T-helper 17 cell (primary cell): ENCODE results near the gene NT5C3B. TPM values are rescaled to one million over a fixed set of nuclear protein-coding genes. Genes with fewer than 3 reads are reported as not detected.
"Not testable (repeated sequence)": the region's sequence is repeated elsewhere in the genome, so short reads cannot be mapped to it uniquely, and the experiment has no call there.

Experiments used
- ATAC-seq: fragments of 150-1000 bp; cut with Tn5 transposase; 2 replicates; pipeline ENCODE4 v1.10.0; 2021; ENCODE audit warnings: mild to moderate bottlenecking, moderate library complexity
- DNase-seq, 3 donors: peaks; one replicate each; pipeline versions ENCODE4 v3.0.0 to v3.0.0-alpha.2; 2020 to 2021
- H3K9me3 ChIP-seq: one replicate; pipeline ENCODE4 v1.7.0; 2013; ENCODE audit warnings: low read length, mild to moderate bottlenecking; ENCODE audit not compliant: control insufficient read depth, poor library complexity, severe bottlenecking
- H3K27ac Mint-ChIP-seq: one replicate; pipeline ENCODE4 v1.8.0; 2022; ENCODE audit warnings: mild to moderate bottlenecking, moderate library complexity, mixed read lengths
- H3K27me3 Mint-ChIP-seq: one replicate; pipeline ENCODE4 v1.8.0; 2022; ENCODE audit warnings: mixed read lengths
- H3K36me3 Mint-ChIP-seq: one replicate; pipeline ENCODE4 v1.8.0; 2022; ENCODE audit warnings: low read depth, mixed read lengths
- H3K4me1 Mint-ChIP-seq: one replicate; pipeline ENCODE4 v1.8.0; 2022; ENCODE audit warnings: mild to moderate bottlenecking, mixed read lengths
- H3K4me3 Mint-ChIP-seq: one replicate; pipeline ENCODE4 v1.8.0; 2022; ENCODE audit warnings: mild to moderate bottlenecking, moderate library complexity, mixed read lengths
- total RNA-seq, 4 donors: library from RNA in 2 of 4; stranded (reverse) in 2 of 4; gene quantifications; one replicate each; pipeline ENCODE4 v1.2.3 and lab custom pipeline; 2022 to 2026

NT5C3B gene
- total RNA-seq, 2 donors from 2014 or later, result 23.1 to 28.9 TPM

- H3K9me3 ChIP-seq, result no peaks in the 10 kb centered on the region
- no peak overlapping the region for H3K27ac Mint-ChIP-seq
- H3K36me3 Mint-ChIP-seq, result peaks cover 2% of the 10 kb centered on the region
- H3K27me3 Mint-ChIP-seq, result peaks cover 44% of the 10 kb centered on the region
- DNase-seq (no peak), ATAC-seq (no peak)
- no peaks in the 10 kb centered on the region for H3K4me1 Mint-ChIP-seq
- H3K4me3 Mint-ChIP-seq, result no peak overlapping the region
Observed at GRCh38 chr17:41777574-41778188, 58.4 kb downstream of the NT5C3B start.

GRCh38 chr17:41777157-41777573 lies 58.9 kb downstream of the NT5C3B start:
- peaks cover 2% of the 10 kb centered on the region for H3K36me3 Mint-ChIP-seq
- H3K4me1 Mint-ChIP-seq, result no peaks in the 10 kb centered on the region
- peaks cover 39% of the 10 kb centered on the region for H3K27me3 Mint-ChIP-seq
- no peak for DNase-seq
- H3K9me3 ChIP-seq, result no peaks in the 10 kb centered on the region
- no peak overlapping the region for H3K4me3 Mint-ChIP-seq
- no peak for ATAC-seq
- H3K27ac Mint-ChIP-seq, result no peak overlapping the region

GRCh38 chr17:41776262-41776900 lies 59.7 kb downstream of the NT5C3B start:
- not testable (repeated sequence) for H3K27ac Mint-ChIP-seq, DNase-seq, ATAC-seq, H3K9me3 ChIP-seq, H3K4me1 Mint-ChIP-seq, H3K36me3 Mint-ChIP-seq, H3K4me3 Mint-ChIP-seq
- peaks cover 31% of the 10 kb centered on the region for H3K27me3 Mint-ChIP-seq

GRCh38 chr17:41775394-41776226 lies 60.4 kb downstream of the NT5C3B start:
- H3K9me3 ChIP-seq, result no peaks in the 10 kb centered on the region
- peaks cover 3% of the 10 kb centered on the region for H3K4me1 Mint-ChIP-seq
- peaks cover 2% of the 10 kb centered on the region for H3K36me3 Mint-ChIP-seq
- no peak overlapping the region for H3K27ac Mint-ChIP-seq
- no peak overlapping the region for H3K4me3 Mint-ChIP-seq
- H3K27me3 Mint-ChIP-seq, result peaks cover 29% of the 10 kb centered on the region
- DNase-seq, result no peak
- no peak for ATAC-seq

Other genes with a start within 250 kb of the NT5C3B start
- gene KRT14, start 249.3 kb downstream of the NT5C3B start, total RNA-seq, result not detected
- gene KRT16, start 223.5 kb downstream of the NT5C3B start, total RNA-seq, result not detected
- gene KRT17, start 211.7 kb downstream of the NT5C3B start, total RNA-seq, result not detected
- 1,000 to 10,000 TPM; 2,426 to 2,697 TPM for gene EIF1, start 147.3 kb downstream of the NT5C3B start, total RNA-seq
- not detected for gene GAST, start 123.9 kb downstream of the NT5C3B start, total RNA-seq
- gene HAP1, start 101.6 kb downstream of the NT5C3B start, total RNA-seq, result 1 to 10 TPM in 1 of 2 donors, under 1 TPM in 1; 0.15 to 1.3 TPM
- 1 to 10 TPM in 1 of 2 donors, under 1 TPM in 1; 0.63 to 1.4 TPM for gene JUP, start 49.5 kb downstream of the NT5C3B start, total RNA-seq
- 1 to 10 TPM; 1.7 to 2.0 TPM for gene P3H4, start 24.3 kb downstream of the NT5C3B start, total RNA-seq
- gene FKBP10, start 23.2 kb downstream of the NT5C3B start, total RNA-seq, result not detected
- gene KLHL10, start 1.6 kb upstream of the NT5C3B start, total RNA-seq, result not detected
- gene KLHL11, start 29.2 kb upstream of the NT5C3B start, total RNA-seq, result 10 to 100 TPM; 17.7 to 31.6 TPM
- gene ACLY, start 82.7 kb upstream of the NT5C3B start, total RNA-seq, result 10 to 100 TPM; 65.5 to 73.4 TPM
- 1 to 10 TPM; 3.7 to 4.3 TPM for gene ODAD4, start 94.4 kb upstream of the NT5C3B start, total RNA-seq
- 10 to 100 TPM; 21.0 to 23.4 TPM for gene CNP, start 130.6 kb upstream of the NT5C3B start, total RNA-seq
- 100 to 1,000 TPM; 113 to 124 TPM for gene DNAJC7, start 181.2 kb upstream of the NT5C3B start, total RNA-seq
- gene NKIRAS2, start 183.9 kb upstream of the NT5C3B start, total RNA-seq, result 10 to 100 TPM; 14.3 to 15.6 TPM
- gene C17orf113, start 214.4 kb upstream of the NT5C3B start, total RNA-seq, result under 1 TPM; 0.65 to 0.85 TPM